Smooth muscle cell (in vitro differentiated cells): ENCODE measurements around the gene GPR162. TPM values are rescaled to one million over a fixed set of nuclear protein-coding genes. Genes with fewer than 3 reads are reported as not detected.
"Not testable (repeated sequence)": the region's sequence is repeated elsewhere in the genome, so short reads cannot be mapped to it uniquely, and the experiment has no call there.

Source experiments
- DNase-seq: peaks from one replicate; lab custom pipeline; 2025; ENCODE audit not compliant: unreplicated experiment; lab: John Stamatoyannopoulos, UW
- H2AFZ ChIP-seq: fragments of 200-600 bp; sonication (generic); 2 replicates; pipeline ENCODE4 v1.6.0; 2016; ENCODE audit warnings: antibody characterized with exemption, low read depth, mild to moderate bottlenecking
- H3F3A ChIP-seq: fragments of 200-600 bp; sonication (generic); 2 replicates; pipeline ENCODE4 v1.6.0; 2017; ENCODE audit warnings: antibody characterized with exemption, low read depth
- H3K27ac ChIP-seq: fragments of 200-600 bp; sonication (generic); 2 replicates; pipeline ENCODE4 v1.5.1; 2016; ENCODE audit warnings: low read depth, mild to moderate bottlenecking
- H3K27me3 ChIP-seq: fragments of 200-600 bp; sonication (generic); 2 replicates; pipeline ENCODE4 v1.6.1; 2016; ENCODE audit warnings: low read depth, mild to moderate bottlenecking
- H3K36me3 ChIP-seq: fragments of 200-600 bp; sonication (generic); 2 replicates; pipeline ENCODE4 v1.5.1; 2016; ENCODE audit warnings: low read depth
- H3K4me1 ChIP-seq: fragments of 200-600 bp; sonication (generic); 2 replicates; pipeline ENCODE4 v1.5.1; 2016; ENCODE audit warnings: low read depth
- H3K4me2 ChIP-seq: fragments of 200-600 bp; sonication (generic); 2 replicates; pipeline ENCODE4 v1.6.0; 2016; ENCODE audit warnings: mild to moderate bottlenecking
- H3K4me3 ChIP-seq: fragments of 200-600 bp; sonication (generic); 2 replicates; pipeline ENCODE4 v1.5.1; 2016; ENCODE audit warnings: mild to moderate bottlenecking
- H3K79me2 ChIP-seq: fragments of 200-600 bp; sonication (generic); 2 replicates; pipeline ENCODE4 v1.6.0; 2016; ENCODE audit warnings: low read depth, mild to moderate bottlenecking
- H3K9ac ChIP-seq: fragments of 200-600 bp; sonication (generic); 2 replicates; pipeline ENCODE4 v1.6.0; 2016; ENCODE audit warnings: low read depth
- H3K9me3 ChIP-seq: fragments of 200-600 bp; sonication (generic); replicated peaks from 2 replicates; pipeline ENCODE4 v1.5.1; 2016; ENCODE audit warnings: low read depth
- H4K20me1 ChIP-seq: fragments of 200-600 bp; sonication (generic); 2 replicates; pipeline ENCODE4 v1.6.0; 2016; ENCODE audit warnings: low read depth
- WGBS: methylation state at CpG from one replicate; pipeline ENCODE4 v1.1.7; 2016; ENCODE audit warnings: low lambda C conversion rate; 5-methylcytosine and 5-hydroxymethylcytosine counted together
- polyA plus RNA-seq: library from polyadenylated mRNA; unstranded; fragments of >200 nt; fragmentation: Nextera tagmentation; extraction: Ambion mirVana; gene quantifications from 2 replicates; pipeline ENCODE4 v1.2.1, GENCODE V29; 2016
- total RNA-seq: library from RNA; depleted of rRNA; stranded (reverse); fragments of >200 nt; gene quantifications from 2 replicates; pipeline ENCODE4 v1.2.3, GENCODE V29; 2014
- TF ChIP-seq, protein P1 (sequence below): fragments of 200-600 bp; sonication (generic); IDR thresholded peaks from 2 replicates; pipeline ENCODE4 v1.5.1; 2017; ENCODE audit warnings: borderline replicate concordance, mild to moderate bottlenecking, antibody characterized with exemption; ENCODE audit not compliant: insufficient read depth, poor library complexity, severe bottlenecking

Gene GPR162
- total and polyA plus RNA-seq, 2 experiments from 2014 or later = 0.76 to 2.1 TPM

- Histone ChIP-seq H3F3A (peaks cover 38% of the 10 kb centered on the region), H3K9ac (no peak overlapping the region), H3K36me3 (no peaks in the 10 kb centered on the region), H3K4me1 (peaks cover 8% of the 10 kb centered on the region), H3K27me3 (no peaks in the 10 kb centered on the region), H3K4me2 (peak overlapping the region; percentile 100), H3K4me3 (peak overlapping the region; percentile 80), H2AFZ (no peak overlapping the region), H3K79me2 (peaks cover 20% of the 10 kb centered on the region), H3K27ac (peak overlapping the region; percentile 8), H4K20me1 (peaks cover 47% of the 10 kb centered on the region), H3K9me3 (no peaks in the 10 kb centered on the region)
- DNase-seq = no peak
- WGBS = 87% methylated on average over 12 of the region's 12 CpGs
- TF ChIP-seq, protein P1, sequence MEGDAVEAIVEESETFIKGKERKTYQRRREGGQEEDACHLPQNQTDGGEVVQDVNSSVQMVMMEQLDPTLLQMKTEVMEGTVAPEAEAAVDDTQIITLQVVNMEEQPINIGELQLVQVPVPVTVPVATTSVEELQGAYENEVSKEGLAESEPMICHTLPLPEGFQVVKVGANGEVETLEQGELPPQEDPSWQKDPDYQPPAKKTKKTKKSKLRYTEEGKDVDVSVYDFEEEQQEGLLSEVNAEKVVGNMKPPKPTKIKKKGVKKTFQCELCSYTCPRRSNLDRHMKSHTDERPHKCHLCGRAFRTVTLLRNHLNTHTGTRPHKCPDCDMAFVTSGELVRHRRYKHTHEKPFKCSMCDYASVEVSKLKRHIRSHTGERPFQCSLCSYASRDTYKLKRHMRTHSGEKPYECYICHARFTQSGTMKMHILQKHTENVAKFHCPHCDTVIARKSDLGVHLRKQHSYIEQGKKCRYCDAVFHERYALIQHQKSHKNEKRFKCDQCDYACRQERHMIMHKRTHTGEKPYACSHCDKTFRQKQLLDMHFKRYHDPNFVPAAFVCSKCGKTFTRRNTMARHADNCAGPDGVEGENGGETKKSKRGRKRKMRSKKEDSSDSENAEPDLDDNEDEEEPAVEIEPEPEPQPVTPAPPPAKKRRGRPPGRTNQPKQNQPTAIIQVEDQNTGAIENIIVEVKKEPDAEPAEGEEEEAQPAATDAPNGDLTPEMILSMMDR = no peak
Observed at GRCh38 chr12:6871052-6871957, 49.7 kb downstream of the GPR162 start.

- Histone ChIP-seq H3K9me3 (no peaks in the 10 kb centered on the region), H3K79me2 (peaks cover 20% of the 10 kb centered on the region), H3K27me3 (no peaks in the 10 kb centered on the region), H3K4me3 (peak overlapping the region; percentile 80), H3K36me3 (no peaks in the 10 kb centered on the region), H4K20me1 (peaks cover 47% of the 10 kb centered on the region), H3K4me1 (peaks cover 8% of the 10 kb centered on the region), H2AFZ (no peak overlapping the region), H3K4me2 (peak overlapping the region; percentile 100), H3K27ac (peak overlapping the region; percentile 67), H3K9ac (peak overlapping the region; percentile 72), H3F3A (peaks cover 38% of the 10 kb centered on the region)
- WGBS = 7% methylated on average over 38 of the region's 40 CpGs
- TF ChIP-seq, protein P1 = peak; percentile 91
- DNase-seq = peak; percentile 74
Observed at GRCh38 chr12:6872073-6873048, 50.7 kb downstream of the GPR162 start.

DNA sequence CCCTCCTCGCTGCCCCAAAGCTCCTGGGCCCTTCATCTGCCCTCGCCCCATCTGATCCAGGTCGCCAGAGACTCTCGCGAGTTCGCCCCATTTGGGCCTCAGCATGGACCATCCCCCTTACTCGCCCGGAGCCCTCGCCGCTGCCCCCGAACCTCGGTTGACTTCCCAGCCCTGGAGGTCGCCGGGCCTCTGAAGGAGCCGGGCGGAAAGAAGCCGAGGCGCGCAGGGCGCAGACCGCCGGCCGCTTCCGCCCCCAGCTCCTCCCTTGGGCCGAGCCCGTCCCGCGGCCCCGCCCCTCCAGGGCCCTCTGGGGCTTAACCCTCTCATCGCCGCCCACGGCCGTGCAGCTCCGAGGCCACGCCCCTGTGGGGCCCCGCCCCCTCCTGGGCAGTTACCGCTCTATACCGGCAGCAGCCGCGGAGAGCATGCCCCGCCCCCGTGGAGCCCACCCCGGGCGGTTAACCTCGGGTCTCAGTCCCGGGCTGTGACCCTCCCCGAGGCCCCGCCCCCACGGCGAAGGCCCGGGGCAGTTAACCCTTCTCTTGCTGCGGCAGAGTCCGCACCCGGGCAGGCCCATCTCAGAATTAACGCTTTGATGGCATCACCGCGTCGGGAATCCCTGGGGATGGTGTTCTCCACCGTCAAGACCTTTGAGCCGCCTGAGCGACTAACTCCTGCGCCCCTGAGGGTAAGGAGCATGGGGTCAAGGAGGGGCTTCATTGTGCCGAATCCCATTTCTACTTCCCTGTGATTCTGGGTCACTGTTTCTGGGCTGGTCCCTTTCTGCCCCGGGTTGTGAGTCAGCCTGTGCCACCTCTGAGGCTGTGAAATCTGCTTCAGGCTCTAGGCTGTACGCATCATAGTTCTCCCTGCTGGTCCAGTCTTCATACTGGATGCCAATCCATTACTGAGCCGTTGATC lies 51.7 kb downstream of the GPR162 start, which contains the start of gene SPSB2:
TSS of gene SPSB2 (minus strand) at position 210 of the 921 bp plus-strand sequence. CDS start 402 bp downstream, outside the sequence.
- Histone ChIP-seq H3F3A (peaks cover 34% of the 10 kb centered on the region), H3K4me3 (peak within 1 kb of the TSS; percentile 80), H3K9ac (peak within 1 kb of the TSS; percentile 72), H3K36me3 (no peaks in the 10 kb centered on the region), H3K4me2 (peak within 1 kb of the TSS; percentile 100), H3K4me1 (peaks cover 8% of the 10 kb centered on the region), H2AFZ (no peak within 1 kb of the TSS), H3K27me3 (no peaks in the 10 kb centered on the region), H3K27ac (peak within 1 kb of the TSS; percentile 67), H3K79me2 (peaks cover 10% of the 10 kb centered on the region), H4K20me1 (peaks cover 38% of the 10 kb centered on the region), H3K9me3 (no peaks in the 10 kb centered on the region)
- peak; percentile 91 for DNase-seq
- under 1% methylated on average over 62 of the region's 66 CpGs for WGBS
- TF ChIP-seq, protein P1 = no peak

- Histone ChIP-seq H3K4me2 (peak overlapping the region; percentile 100), H3K27ac (peak overlapping the region; percentile 67), H3F3A (peaks cover 28% of the 10 kb centered on the region), H3K4me3 (peak overlapping the region; percentile 80), H4K20me1 (peaks cover 32% of the 10 kb centered on the region)
- 65% methylated on average over 9 of the region's 9 CpGs for WGBS
- H3K4me1 ChIP-seq, H3K9ac ChIP-seq, H3K27me3 ChIP-seq, H2AFZ ChIP-seq, DNase-seq, H3K9me3 ChIP-seq, H3K36me3 ChIP-seq, H3K79me2 ChIP-seq: not testable (repeated sequence)
Observed at GRCh38 chr12:6874015-6874368, 52.4 kb downstream of the GPR162 start.
